IgD-negative memory B cell (primary cell): ENCODE results near the gene SYK. TPM values are rescaled to one million over a fixed set of nuclear protein-coding genes. Genes with fewer than 3 reads are reported as not detected.
A peak's percentile ranks its signal among the peaks of the same experiment; 100 is the strongest.

Source experiments
- H3K27ac Mint-ChIP-seq, 3 donors: one replicate each; pipeline ENCODE4 v1.8.0; 2020 to 2022; ENCODE audit warnings: mild to moderate bottlenecking in 3 of 3, mixed read lengths in 3 of 3, moderate library complexity in 1 of 3
- H3K27me3 Mint-ChIP-seq: one replicate; pipeline ENCODE4 v1.8.0; 2021; ENCODE audit warnings: mixed read lengths
- H3K36me3 Mint-ChIP-seq: one replicate; pipeline ENCODE4 v1.8.0; 2020; ENCODE audit warnings: mild to moderate bottlenecking, mixed read lengths
- H3K4me1 Mint-ChIP-seq, 3 donors: one replicate each; pipeline ENCODE4 v1.8.0; 2020 to 2022; ENCODE audit warnings: mixed read lengths in 3 of 3, mild to moderate bottlenecking in 1 of 3
- H3K4me3 Mint-ChIP-seq, 4 donors: one replicate each; pipeline ENCODE4 v1.8.0; 2020 to 2022; ENCODE audit warnings: mild to moderate bottlenecking in 4 of 4, mixed read lengths in 4 of 4, moderate library complexity in 3 of 4
- H3K9me3 Mint-ChIP-seq, 3 donors: one replicate each; pipeline ENCODE4 v1.8.0; 2020 to 2021; ENCODE audit warnings: mixed read lengths in 3 of 3, mild to moderate bottlenecking in 1 of 3
- polyA plus RNA-seq: library from polyadenylated mRNA; unstranded; fragments of 300-500 nt; fragmentation: Illumina TruSeq; gene quantifications from one replicate; pipeline ENCODE4 v1.2.3, GENCODE V29; 2021

Gene SYK
- polyA plus RNA-seq, 1 donor from 2014 or later: 314 TPM

- no peak overlapping the region for H3K27ac Mint-ChIP-seq
- peaks cover 30 to 37% (median 35%) of the 10 kb centered on the region in 3 donors for H3K4me1 Mint-ChIP-seq
- H3K36me3 Mint-ChIP-seq: no peaks in the 10 kb centered on the region
- H3K27me3 Mint-ChIP-seq: no peaks in the 10 kb centered on the region
- H3K4me3 Mint-ChIP-seq: no peak overlapping the region
- H3K9me3 Mint-ChIP-seq: no peaks in the 10 kb centered on the region
Observed at GRCh38 chr9:90841213-90841612, 39.6 kb downstream of the SYK start.

DNA sequence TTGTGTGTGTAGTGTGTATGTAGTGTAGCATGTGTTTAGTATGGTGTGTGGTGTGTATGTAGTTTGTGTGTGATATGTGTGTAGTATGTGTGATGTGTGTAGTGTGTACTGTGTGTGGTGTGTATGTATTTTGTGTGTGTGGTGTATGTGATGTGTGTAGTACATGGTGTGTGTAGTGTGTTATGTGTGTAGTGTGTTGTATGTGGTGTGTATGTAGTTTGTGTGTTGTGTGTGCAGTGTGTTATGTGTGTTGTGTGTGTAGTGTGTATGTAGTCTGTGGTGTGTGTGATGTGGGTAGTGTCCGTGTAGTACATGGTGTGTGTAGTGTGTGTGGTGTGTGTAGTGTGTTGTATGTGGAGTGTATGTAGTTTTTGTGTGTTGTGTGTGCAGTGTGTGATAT, 40.0 kb downstream of the SYK start:
- Mint-ChIP-seq H3K27ac (no peak overlapping the region), H3K9me3 (no peaks in the 10 kb centered on the region), H3K4me1 (peaks cover 27 to 35% (median 33%) of the 10 kb centered on the region in 3 donors), H3K27me3 (no peaks in the 10 kb centered on the region), H3K36me3 (no peaks in the 10 kb centered on the region), H3K4me3 (no peak overlapping the region)

DNA sequence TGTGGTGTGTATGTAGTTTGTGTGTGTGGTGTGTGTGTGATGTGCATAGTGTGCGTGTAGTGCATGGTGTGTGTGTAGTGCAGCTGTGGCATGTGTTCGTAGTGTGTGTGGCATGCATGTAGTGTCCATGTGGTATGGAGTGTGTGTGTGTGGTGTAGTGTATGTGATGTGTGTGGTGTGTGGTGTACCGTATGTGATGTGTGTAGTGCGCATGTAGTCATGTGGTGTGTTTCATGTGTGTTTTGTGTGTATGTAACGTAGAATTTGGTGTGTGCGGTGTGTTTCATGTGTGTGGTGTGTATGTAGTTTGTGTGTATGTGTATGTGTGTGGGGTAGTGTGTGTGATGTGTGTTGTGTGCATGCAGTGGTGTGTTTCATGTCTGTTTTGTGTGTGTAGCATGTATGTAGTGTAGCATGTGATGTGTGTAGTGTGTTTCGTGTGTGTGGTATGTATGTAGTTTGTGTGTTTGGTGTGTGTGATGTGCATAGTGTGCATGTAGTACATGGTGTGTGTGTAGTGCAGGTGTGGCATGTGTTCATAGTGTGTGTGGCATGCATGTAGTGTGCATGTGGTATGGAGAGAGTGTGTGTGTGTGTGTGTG, 40.7 kb downstream of the SYK start:
- Mint-ChIP-seq H3K4me1 (peaks cover 21 to 29% (median 26%) of the 10 kb centered on the region in 3 donors), H3K36me3 (no peaks in the 10 kb centered on the region), H3K9me3 (no peaks in the 10 kb centered on the region), H3K27me3 (no peaks in the 10 kb centered on the region), H3K4me3 (no peak overlapping the region), H3K27ac (no peak overlapping the region)

DNA sequence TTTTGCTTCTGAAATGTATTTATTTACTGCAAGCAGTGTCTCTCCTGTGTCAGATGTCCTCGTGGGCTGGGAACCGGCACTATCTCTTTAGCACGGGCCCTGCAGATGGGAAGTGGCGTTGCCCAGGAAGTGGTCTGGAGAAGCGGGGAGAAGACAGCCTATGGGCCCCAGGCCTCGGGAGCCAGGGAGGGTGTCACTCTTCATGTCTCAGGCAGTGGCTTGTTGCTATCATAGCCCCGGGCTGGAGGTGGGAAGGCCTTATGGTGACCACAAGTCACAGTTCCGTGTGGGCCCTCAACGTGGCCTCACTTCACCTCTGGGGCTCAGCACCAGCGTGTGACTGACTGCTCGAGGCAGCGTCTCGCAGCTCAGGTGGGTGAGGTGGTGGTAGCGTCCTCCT, 41.4 kb downstream of the SYK start:
- Mint-ChIP-seq H3K27me3 (no peaks in the 10 kb centered on the region), H3K36me3 (no peaks in the 10 kb centered on the region), H3K27ac (no peak overlapping the region), H3K4me3 (no peak overlapping the region), H3K9me3 (no peaks in the 10 kb centered on the region), H3K4me1 (peaks cover 15 to 23% (median 21%) of the 10 kb centered on the region in 3 donors)

- no peaks in the 10 kb centered on the region for H3K9me3 Mint-ChIP-seq
- H3K36me3 Mint-ChIP-seq: no peaks in the 10 kb centered on the region
- H3K4me1 Mint-ChIP-seq: peaks cover 11 to 18% (median 15%) of the 10 kb centered on the region in 3 donors
- no peaks in the 10 kb centered on the region for H3K27me3 Mint-ChIP-seq
- H3K27ac Mint-ChIP-seq: no peak overlapping the region
- no peak overlapping the region for H3K4me3 Mint-ChIP-seq
Observed at GRCh38 chr9:90843525-90843924, 41.9 kb downstream of the SYK start.

DNA sequence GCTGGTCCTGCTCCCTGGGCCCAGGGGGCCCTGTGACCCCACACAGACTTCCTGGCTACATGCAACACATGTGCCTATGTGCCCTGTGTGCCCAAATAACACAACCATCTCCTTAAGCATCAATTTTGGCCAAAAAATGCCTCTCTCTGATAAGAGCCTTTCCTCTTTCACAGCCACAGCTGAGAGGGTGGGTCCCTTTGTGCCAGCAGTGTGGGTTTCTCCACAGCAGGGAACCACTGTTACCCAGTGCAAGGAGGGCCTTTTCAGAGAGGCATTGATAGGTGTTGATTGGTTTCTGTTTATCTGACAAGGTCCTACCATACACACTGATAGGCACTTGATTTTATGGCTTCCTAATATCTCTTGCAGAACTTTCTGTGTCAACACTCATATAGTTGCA, 42.7 kb downstream of the SYK start:
- H3K27ac Mint-ChIP-seq: no peak overlapping the region
- H3K4me1 Mint-ChIP-seq: peaks cover 6 to 10% (median 8%) of the 10 kb centered on the region in 3 donors
- H3K9me3 Mint-ChIP-seq: no peaks in the 10 kb centered on the region
- no peak overlapping the region for H3K4me3 Mint-ChIP-seq
- H3K27me3 Mint-ChIP-seq: no peaks in the 10 kb centered on the region
- no peaks in the 10 kb centered on the region for H3K36me3 Mint-ChIP-seq

- Mint-ChIP-seq H3K4me3 (no peak overlapping the region), H3K27me3 (no peaks in the 10 kb centered on the region), H3K27ac (peak overlapping the region in 2 of 3 donors; percentile 12 to 19), H3K9me3 (no peaks in the 10 kb centered on the region), H3K36me3 (no peaks in the 10 kb centered on the region), H3K4me1 (peaks cover 0 to 1% (median 0%) of the 10 kb centered on the region in 3 donors)
Observed at GRCh38 chr9:90846770-90847419, 45.3 kb downstream of the SYK start.

- no peaks in the 10 kb centered on the region for H3K9me3 Mint-ChIP-seq
- H3K27ac Mint-ChIP-seq: peak overlapping the region in 1 of 3 donors; percentile 16
- no peak overlapping the region for H3K4me3 Mint-ChIP-seq
- peaks cover 0 to 1% (median 0%) of the 10 kb centered on the region in 3 donors for H3K4me1 Mint-ChIP-seq
- peaks cover 6% of the 10 kb centered on the region for H3K36me3 Mint-ChIP-seq
- no peaks in the 10 kb centered on the region for H3K27me3 Mint-ChIP-seq
Observed at GRCh38 chr9:90847971-90848370, 46.4 kb downstream of the SYK start.

- no peak overlapping the region for H3K4me3 Mint-ChIP-seq
- no peaks in the 10 kb centered on the region for H3K9me3 Mint-ChIP-seq
- H3K27ac Mint-ChIP-seq: peak overlapping the region in 1 of 3 donors; percentile 72
- peaks cover 9% of the 10 kb centered on the region for H3K36me3 Mint-ChIP-seq
- H3K27me3 Mint-ChIP-seq: no peaks in the 10 kb centered on the region
- no peaks in the 10 kb centered on the region for H3K4me1 Mint-ChIP-seq
Observed at GRCh38 chr9:90848866-90849265, 47.2 kb downstream of the SYK start.

- H3K27me3 Mint-ChIP-seq: no peaks in the 10 kb centered on the region
- H3K36me3 Mint-ChIP-seq: peaks cover 9% of the 10 kb centered on the region
- H3K27ac Mint-ChIP-seq: no peak overlapping the region
- no peak overlapping the region for H3K4me3 Mint-ChIP-seq
- H3K9me3 Mint-ChIP-seq: no peaks in the 10 kb centered on the region
- peaks cover 0 to 13% (median 7%) of the 10 kb centered on the region in 3 donors for H3K4me1 Mint-ChIP-seq
Observed at GRCh38 chr9:90851444-90851843, 49.8 kb downstream of the SYK start.

DNA sequence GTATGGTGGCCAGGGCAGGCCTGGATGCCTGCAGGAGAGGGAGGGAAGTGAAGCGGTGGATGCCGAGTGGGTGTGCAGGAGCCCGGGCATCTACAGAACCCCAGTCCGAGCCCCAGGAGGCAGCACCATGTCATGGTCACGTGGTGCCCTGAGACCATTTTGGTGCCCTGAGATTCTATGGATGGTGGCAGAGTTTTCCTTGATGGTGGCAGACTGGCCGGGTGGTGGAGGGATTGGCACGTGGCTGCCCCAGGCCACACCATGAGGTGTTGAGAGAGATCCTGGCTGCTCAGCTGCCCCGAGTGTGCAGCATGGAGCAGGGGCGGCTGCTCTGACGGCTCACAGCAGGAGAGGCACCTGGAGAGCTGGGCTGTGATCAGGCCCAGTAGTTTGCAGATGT, 52.3 kb downstream of the SYK start:
- Mint-ChIP-seq H3K4me3 (no peak overlapping the region), H3K36me3 (peaks cover 9% of the 10 kb centered on the region), H3K4me1 (peaks cover 20 to 35% (median 21%) of the 10 kb centered on the region in 3 donors), H3K27me3 (no peaks in the 10 kb centered on the region), H3K27ac (peak overlapping the region in 1 of 3 donors; percentile 1), H3K9me3 (no peaks in the 10 kb centered on the region)

DNA sequence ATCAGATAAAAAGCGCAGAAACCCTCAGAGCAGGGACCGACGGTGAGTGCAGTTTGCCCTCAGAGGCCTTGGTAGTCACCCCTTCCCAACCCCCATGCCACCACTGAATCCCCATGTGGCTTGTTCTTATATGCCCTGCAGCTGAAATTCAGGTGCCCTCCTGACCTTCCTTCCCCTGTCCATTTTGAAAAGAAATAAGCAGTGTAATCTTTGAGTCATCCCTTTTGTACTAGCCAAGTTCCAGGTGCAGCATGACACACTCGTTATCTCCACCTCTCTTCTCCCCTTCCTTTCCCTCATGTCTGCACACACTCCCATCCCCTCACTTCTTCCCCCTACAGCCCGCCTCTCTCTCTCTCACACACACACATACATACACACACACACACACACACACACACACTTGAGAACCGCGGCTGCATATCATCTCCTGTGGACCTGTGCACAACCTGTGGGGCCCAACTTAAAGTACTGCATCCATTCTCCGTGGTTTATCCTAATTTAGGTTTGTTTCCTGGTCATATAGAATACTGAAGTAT, 53.1 kb downstream of the SYK start:
- peaks cover 9% of the 10 kb centered on the region for H3K36me3 Mint-ChIP-seq
- no peaks in the 10 kb centered on the region for H3K27me3 Mint-ChIP-seq
- peaks cover 26 to 42% (median 29%) of the 10 kb centered on the region in 3 donors for H3K4me1 Mint-ChIP-seq
- H3K27ac Mint-ChIP-seq: peak overlapping the region in 1 of 3 donors; percentile 50
- no peaks in the 10 kb centered on the region for H3K9me3 Mint-ChIP-seq
- H3K4me3 Mint-ChIP-seq: no peak overlapping the region

- Mint-ChIP-seq H3K27ac (peak overlapping the region; percentile 1 to 50 (median 22)), H3K27me3 (no peaks in the 10 kb centered on the region), H3K9me3 (no peaks in the 10 kb centered on the region), H3K4me3 (peak overlapping the region in 1 of 4 donors; percentile 7), H3K36me3 (peaks cover 9% of the 10 kb centered on the region), H3K4me1 (peaks cover 29 to 45% (median 35%) of the 10 kb centered on the region in 3 donors)
Observed at GRCh38 chr9:90855208-90855902, 53.7 kb downstream of the SYK start.

DNA sequence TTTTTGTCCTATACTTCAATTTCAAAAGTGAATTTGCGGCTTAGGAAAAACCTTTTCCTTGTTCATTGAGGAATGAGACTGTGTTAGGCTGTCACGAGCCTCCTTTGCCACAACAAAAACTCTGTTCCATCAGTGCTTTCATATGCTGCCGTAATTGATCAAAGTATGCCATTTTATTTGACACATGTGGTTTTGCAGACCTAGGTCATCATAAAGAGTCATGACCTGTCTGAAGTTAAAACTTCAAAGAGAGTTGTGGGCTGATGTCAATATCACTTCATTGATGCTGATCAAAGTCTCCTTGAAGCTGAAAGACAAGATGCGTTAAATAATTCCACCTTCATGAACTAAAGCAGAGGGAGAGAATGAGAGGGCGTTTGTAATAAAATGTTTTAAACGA, 55.5 kb downstream of the SYK start:
- H3K27me3 Mint-ChIP-seq: no peaks in the 10 kb centered on the region
- H3K27ac Mint-ChIP-seq: peak overlapping the region; percentile 1 to 57 (median 35)
- H3K4me1 Mint-ChIP-seq: peaks cover 34 to 52% (median 42%) of the 10 kb centered on the region in 3 donors
- H3K4me3 Mint-ChIP-seq: no peak overlapping the region
- H3K9me3 Mint-ChIP-seq: no peaks in the 10 kb centered on the region
- peaks cover 8% of the 10 kb centered on the region for H3K36me3 Mint-ChIP-seq

- Mint-ChIP-seq H3K9me3 (no peaks in the 10 kb centered on the region), H3K4me1 (peaks cover 34 to 54% (median 42%) of the 10 kb centered on the region in 3 donors), H3K27me3 (no peaks in the 10 kb centered on the region), H3K4me3 (peak overlapping the region in 2 of 4 donors; percentile 54 to 69), H3K36me3 (peaks cover 6% of the 10 kb centered on the region), H3K27ac (peak overlapping the region; percentile 9 to 84 (median 57))
Observed at GRCh38 chr9:90857855-90858254, 56.2 kb downstream of the SYK start.
